Testis (tissue), 3 donors: ENCODE data around the gene TGFBR2. TPM values are rescaled to one million over a fixed set of nuclear protein-coding genes. Genes with fewer than 3 reads are reported as not detected.

Experiments used
- DNase-seq: peaks from one replicate; pipeline ENCODE4 v3.0.0-alpha.2; 2019
- H3K27ac ChIP-seq, 2 donors: fragments of 200-600 bp; sonication (generic); one replicate each; pipeline ENCODE4 v1.5.1; 2019
- H3K27me3 ChIP-seq: fragments of 200-600 bp; sonication (generic); one replicate; pipeline ENCODE4 v1.5.1; 2019
- H3K36me3 ChIP-seq: fragments of 200-600 bp; sonication (generic); one replicate; pipeline ENCODE4 v1.5.1; 2017; ENCODE audit warnings: low read depth; ENCODE audit errors: missing control alignments
- H3K4me1 ChIP-seq: fragments of 200-600 bp; sonication (generic); one replicate; pipeline ENCODE4 v1.5.1; 2019
- H3K4me3 ChIP-seq, 2 donors: fragments of 200-600 bp; sonication (generic); one replicate each; pipeline ENCODE4 v1.5.1; 2017 to 2019
- H3K9me3 ChIP-seq: fragments of 200-600 bp; sonication (generic); one replicate; pipeline ENCODE4 v1.5.1; 2017
- POLR2A ChIP-seq: fragments of 450-650 bp; IDR thresholded peaks from one replicate; pipeline ENCODE4 v1.6.1; 2017; ENCODE audit warnings: antibody characterized with exemption, mild to moderate bottlenecking, moderate library complexity
- WGBS, 2 donors: methylation state at CpG; one replicate each; pipeline ENCODE4 v1.1.5; 2018; 5-methylcytosine and 5-hydroxymethylcytosine counted together
- intact Hi-C: fragments of 100-400 bp; cut with DNase I; formaldehyde crosslinking; loops from one replicate; pipeline ENCODE4 v1.15.1; 2023; ENCODE audit warnings: low total_unique reads
- polyA plus RNA-seq: library from polyadenylated mRNA; stranded (reverse); fragments of 350-450 nt; fragmentation: Illumina TruSeq; extraction: RNeasy Lipid Tissue Mini Kit (QIAGEN cat#74804); gene quantifications from one replicate; pipeline ENCODE4 v1.2.3, GENCODE V29; 2014; ENCODE audit warnings: low read depth, low replicate concordance; ENCODE audit not compliant: insufficient read depth
- total RNA-seq, 2 donors: library from RNA; depleted of rRNA; stranded (reverse); fragments of >200 nt; gene quantifications; one replicate each; pipeline ENCODE4 v1.2.3, GENCODE V29; 2016
- TF ChIP-seq, protein P1 (sequence below), 3 experiments: fragments of 450-650 bp in 2 of 3; fragments of 200-600 bp in 1 of 3; sonication (generic) in 1 of 3; IDR thresholded peaks; one replicate each; pipeline ENCODE4 v1.5.1; 2016 to 2019; ENCODE audit warnings: antibody characterized with exemption in 3 of 3, mild to moderate bottlenecking in 2 of 3, moderate library complexity in 1 of 3

TGFBR2 gene
- total and polyA plus RNA-seq, 3 donors from 2014 or later = 18.7 to 35.3 (median 26.1) TPM

DNA sequence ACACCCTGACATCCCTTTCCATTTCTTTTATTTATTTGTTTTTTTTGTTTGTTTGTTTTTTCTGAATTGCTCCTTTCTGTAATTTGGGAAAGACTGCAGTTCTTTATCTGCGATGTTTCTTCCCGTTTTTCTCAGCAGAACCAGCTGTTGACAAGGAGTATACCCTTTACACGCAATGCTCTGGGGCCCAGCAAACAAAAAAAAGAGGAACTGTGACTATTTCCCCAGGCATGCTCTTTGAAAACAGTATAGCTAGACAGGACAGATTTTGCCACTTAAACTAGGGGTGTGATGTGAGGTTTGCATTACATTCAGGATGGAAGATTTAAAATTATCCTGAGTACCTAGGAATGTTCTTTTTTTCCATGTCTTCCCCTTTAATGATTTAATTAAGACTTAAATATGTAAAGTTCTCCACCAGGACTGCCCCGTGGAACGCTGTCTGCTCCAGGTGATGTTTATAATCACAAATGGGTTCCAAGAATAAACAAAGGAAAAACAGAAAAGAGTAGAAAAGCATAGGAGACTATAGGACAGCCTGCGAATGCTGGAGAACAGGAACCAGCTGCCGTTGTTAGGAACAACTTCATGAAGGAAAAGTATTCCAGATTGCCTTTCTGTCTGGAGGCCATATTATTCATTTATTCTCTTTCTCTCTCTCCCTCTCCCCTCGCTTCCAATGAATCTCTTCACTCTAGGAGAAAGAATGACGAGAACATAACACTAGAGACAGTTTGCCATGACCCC lies 43.3 kb downstream of the TGFBR2 start:
- Histone ChIP-seq H3K36me3 (no peaks in the 10 kb centered on the region), H3K9me3 (no peaks in the 10 kb centered on the region), H3K27ac (no peak overlapping the region), H3K27me3 (no peaks in the 10 kb centered on the region), H3K4me3 (no peak overlapping the region), H3K4me1 (no peaks in the 10 kb centered on the region)
- 74 to 76% methylated on average over 9 of the region's 9 CpGs for WGBS, 2 donors
- TF ChIP-seq, protein P1, sequence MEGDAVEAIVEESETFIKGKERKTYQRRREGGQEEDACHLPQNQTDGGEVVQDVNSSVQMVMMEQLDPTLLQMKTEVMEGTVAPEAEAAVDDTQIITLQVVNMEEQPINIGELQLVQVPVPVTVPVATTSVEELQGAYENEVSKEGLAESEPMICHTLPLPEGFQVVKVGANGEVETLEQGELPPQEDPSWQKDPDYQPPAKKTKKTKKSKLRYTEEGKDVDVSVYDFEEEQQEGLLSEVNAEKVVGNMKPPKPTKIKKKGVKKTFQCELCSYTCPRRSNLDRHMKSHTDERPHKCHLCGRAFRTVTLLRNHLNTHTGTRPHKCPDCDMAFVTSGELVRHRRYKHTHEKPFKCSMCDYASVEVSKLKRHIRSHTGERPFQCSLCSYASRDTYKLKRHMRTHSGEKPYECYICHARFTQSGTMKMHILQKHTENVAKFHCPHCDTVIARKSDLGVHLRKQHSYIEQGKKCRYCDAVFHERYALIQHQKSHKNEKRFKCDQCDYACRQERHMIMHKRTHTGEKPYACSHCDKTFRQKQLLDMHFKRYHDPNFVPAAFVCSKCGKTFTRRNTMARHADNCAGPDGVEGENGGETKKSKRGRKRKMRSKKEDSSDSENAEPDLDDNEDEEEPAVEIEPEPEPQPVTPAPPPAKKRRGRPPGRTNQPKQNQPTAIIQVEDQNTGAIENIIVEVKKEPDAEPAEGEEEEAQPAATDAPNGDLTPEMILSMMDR (IDR thresholded peaks at IDR 0.05) = no peak
- no peak for TF ChIP-seq POLR2A
- intact Hi-C loops = no loop called here
- no peak for DNase-seq

DNA sequence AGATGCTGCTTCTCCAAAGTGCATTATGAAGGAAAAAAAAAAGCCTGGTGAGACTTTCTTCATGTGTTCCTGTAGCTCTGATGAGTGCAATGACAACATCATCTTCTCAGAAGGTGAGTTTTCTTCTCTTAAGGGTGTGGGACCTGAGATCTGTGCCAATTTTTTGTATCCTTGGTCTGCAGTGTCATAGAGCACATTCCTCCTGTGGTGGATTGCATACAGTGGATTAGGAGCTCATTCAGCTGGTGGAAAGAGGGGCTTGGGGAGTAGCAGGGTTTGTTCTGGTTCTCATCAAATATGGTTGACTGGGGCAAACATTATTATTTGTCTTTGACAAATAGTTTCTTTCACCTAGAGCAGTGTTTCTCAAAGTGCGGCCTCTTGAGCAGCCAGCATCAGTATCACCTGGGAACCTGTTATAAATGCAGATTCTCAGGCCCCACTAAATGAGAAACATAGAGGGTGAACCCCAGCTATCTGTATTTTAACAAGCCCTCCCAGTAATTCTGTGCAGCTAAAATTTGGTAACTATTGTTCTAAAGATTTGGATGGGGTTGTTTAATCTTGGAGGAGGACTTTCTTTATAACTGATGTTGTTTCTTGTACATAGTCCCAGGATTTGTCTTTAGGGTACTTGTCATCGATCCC lies 44.1 kb downstream of the TGFBR2 start:
- 94 to 100% methylated on average over 2 of the region's 2 CpGs for WGBS, 2 donors
- Histone ChIP-seq H3K4me3 (no peak overlapping the region), H3K4me1 (no peaks in the 10 kb centered on the region), H3K27ac (no peak overlapping the region), H3K36me3 (no peaks in the 10 kb centered on the region), H3K9me3 (no peaks in the 10 kb centered on the region), H3K27me3 (no peaks in the 10 kb centered on the region)
- no peak for TF ChIP-seq POLR2A
- TF ChIP-seq, protein P1 (IDR thresholded peaks at IDR 0.05) = no peak
- intact Hi-C loops = no loop called here
- no peak for DNase-seq

DNA sequence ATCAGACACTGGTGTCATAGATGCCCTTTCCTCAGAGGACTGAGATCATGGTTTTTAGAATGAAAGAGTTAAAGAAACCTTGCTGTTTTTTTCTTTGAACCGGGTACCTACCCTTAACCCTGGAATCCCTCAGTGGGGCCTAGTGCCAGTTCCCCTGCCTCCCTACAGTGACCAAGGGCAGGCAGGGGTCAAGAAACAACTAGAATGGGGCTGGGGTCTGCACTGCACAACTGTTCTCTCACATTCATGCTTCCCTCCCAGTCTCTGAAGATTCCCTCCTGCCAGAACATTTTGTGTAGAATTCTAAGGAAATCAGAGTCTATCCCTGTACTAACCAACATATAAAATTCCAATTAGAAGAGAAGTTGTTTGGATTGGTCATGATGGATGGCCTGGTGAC lies 47.9 kb downstream of the TGFBR2 start:
- H3K4me3 ChIP-seq = no peak overlapping the region
- H3K36me3 ChIP-seq = no peaks in the 10 kb centered on the region
- DNase-seq = no peak
- H3K27me3 ChIP-seq = no peaks in the 10 kb centered on the region
- H3K27ac ChIP-seq = no peak overlapping the region
- H3K9me3 ChIP-seq = no peaks in the 10 kb centered on the region
- TF ChIP-seq, protein P1 (IDR thresholded peaks at IDR 0.05) = no peak
- TF ChIP-seq POLR2A = no peak
- H3K4me1 ChIP-seq = peaks cover 10% of the 10 kb centered on the region
- intact Hi-C loops = no loop called here
- WGBS, 2 donors = 71 to 88% methylated on average over 1 of the region's 1 CpG

DNA sequence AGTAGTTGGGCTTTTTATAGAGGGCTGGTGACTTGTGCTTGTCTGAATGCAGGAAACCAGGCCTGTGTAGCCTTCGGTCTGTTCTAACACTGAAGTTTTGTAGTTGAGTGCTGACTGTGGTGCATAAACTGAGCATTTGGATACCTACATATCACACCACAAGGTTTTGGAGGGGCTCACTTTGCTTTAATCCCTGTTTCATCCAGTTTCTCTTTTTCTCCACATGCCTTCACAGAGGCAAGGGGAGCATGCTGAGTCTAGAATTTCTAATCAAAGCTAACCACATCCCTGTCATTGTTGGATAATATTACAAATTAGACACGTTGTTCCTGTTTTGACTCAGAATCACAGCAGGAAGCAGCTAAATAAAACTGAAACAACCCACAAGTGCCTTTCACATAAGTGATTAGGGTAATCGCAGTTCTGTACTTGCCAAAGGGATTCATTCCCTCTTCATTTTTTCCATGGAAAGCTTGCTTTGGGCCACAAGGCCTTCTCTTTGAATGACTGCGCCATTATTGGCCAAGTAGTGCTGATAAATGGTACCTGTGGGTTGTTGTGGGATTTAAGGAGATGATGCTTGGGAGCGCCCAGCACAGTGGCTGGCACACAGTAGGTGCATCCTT lies 48.9 kb downstream of the TGFBR2 start:
- peaks cover 20% of the 10 kb centered on the region for H3K4me1 ChIP-seq
- TF ChIP-seq POLR2A = no peak
- TF ChIP-seq, protein P1 (IDR thresholded peaks at IDR 0.05) = no peak
- 82 to 84% methylated on average over 5 of the region's 5 CpGs for WGBS, 2 donors
- H3K4me3 ChIP-seq = no peak overlapping the region
- H3K27ac ChIP-seq = no peak overlapping the region
- H3K9me3 ChIP-seq = no peaks in the 10 kb centered on the region
- intact Hi-C loops = no loop called here
- H3K36me3 ChIP-seq = no peaks in the 10 kb centered on the region
- no peaks in the 10 kb centered on the region for H3K27me3 ChIP-seq
- no peak for DNase-seq
